DMS114 treated with DMSO at 0.1 percent for 48 hours (cell line): ENCODE measurements around the gene HPX.
"Not testable (repeated sequence)": the region's sequence is repeated elsewhere in the genome, so short reads cannot be mapped to it uniquely, and the experiment has no call there.

Experiments
- DNase-seq: peaks from one replicate; lab custom pipeline; 2025; ENCODE audit not compliant: unreplicated experiment; lab: John Stamatoyannopoulos, UW

The HPX gene

DNA sequence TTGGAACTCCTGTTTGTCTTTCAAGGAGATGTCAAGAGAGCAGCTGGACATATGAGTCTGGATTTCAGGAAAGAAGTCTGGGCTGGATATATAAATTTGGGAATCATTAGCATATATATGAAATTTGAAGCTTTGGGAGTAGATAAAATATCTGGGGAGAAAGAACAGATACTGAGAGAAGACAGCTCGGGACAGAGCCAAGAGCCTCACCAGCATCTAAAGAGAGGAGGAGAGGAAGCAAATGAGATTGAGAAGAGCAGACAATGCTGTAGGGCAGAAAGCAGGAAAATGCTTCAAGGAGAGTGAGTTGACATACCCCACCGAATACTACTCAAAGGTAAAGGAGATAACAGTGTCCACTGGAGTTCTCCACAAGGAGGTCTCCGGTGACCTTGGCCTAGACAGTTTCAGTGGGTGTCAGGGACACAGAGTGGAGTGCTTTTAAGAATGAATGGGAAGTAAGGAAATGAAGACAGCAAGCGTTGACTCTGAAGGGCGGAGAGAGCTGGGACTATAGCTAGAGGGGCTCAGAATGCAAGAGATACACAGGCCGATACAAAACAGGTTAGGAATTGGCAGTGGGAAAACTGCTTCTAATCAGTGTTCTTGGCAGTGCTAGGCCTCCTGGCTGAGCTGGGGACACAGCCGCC is 22.8 kb downstream of the HPX start:
- no peak for DNase-seq

DNA sequence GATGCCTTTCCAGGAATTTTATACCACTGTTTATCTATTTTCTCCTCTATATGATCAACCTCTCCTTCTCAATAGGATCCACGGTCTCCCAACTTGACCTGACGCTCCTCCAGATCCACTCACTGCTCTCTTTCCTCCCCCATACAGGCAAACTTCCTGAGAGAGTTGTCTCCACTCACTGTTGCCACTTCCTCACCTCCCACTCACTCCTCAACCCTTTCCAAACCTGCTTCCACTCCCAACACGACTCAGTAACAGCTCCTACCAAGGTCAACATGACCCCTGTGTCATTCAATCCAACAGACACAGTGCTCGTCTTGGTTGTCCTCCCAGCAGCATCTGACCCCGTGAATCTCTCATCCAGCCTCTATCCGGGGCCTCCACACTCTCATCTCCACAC is 25.0 kb downstream of the HPX start:
- DNase-seq, result no peak

DNA sequence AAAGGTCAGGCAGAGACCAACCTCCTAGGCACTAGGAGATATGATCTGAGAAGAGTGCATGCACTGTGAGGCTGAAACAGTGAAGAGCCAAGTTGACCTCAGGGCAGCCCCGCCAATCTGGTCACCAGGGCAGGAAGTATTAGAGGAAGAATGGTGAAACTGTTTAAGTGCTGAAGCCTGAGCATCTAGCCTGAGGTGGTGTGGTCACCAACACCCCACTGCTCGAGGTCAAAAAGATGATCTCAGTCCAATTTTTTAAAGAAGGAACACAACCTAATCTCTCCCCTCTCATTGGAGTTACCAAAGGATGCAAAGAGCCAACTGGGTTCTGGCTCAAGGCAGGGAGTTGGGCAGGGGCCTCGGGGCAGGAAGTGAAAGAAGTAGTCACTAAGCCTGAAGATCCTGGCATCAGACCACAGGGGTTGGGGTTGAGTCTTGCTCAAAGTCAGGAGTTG is 25.9 kb downstream of the HPX start:
- DNase-seq, result no peak

DNA sequence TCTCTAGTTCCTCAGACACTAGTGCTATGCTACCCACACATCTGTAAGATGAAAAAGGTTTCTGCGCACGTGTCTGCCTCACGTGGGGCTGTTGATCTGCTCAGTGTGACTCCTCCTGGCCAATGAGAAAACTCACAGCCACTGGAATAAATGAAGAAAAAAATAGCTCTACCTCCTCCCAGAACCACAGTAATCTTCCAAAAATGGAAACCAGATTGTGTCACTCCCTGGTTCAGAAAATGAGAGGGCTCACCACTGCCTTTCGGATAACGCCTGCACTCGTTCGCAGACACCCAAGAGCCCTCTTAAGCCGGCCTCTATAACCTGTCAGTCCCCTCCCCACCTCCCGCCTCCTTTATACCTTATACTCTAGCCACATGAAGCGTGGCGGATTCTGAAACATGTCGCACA is 27.0 kb downstream of the HPX start:
- DNase-seq, result no peak

DNA sequence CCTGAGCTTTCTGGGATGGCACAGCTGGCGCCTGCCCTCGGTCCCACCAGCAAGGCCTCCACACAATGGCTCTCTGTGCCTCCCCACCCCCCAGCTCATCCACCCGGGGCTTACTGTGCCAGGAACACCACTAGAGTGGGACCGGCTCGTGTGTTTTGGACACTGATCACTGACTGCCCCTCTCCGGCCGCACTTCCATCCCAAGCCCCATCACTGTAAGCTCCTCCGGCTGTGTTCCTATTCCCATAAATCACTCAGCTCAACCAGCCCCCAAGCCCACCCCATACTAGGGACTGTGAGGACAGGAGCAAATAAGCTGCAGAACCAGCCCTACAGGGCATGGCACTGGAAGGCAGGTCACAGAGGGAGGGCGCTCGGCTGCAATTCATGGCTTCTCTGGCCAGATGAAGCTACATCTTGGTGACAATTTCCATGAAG is 29.2 kb downstream of the HPX start:
- no peak for DNase-seq

DNA sequence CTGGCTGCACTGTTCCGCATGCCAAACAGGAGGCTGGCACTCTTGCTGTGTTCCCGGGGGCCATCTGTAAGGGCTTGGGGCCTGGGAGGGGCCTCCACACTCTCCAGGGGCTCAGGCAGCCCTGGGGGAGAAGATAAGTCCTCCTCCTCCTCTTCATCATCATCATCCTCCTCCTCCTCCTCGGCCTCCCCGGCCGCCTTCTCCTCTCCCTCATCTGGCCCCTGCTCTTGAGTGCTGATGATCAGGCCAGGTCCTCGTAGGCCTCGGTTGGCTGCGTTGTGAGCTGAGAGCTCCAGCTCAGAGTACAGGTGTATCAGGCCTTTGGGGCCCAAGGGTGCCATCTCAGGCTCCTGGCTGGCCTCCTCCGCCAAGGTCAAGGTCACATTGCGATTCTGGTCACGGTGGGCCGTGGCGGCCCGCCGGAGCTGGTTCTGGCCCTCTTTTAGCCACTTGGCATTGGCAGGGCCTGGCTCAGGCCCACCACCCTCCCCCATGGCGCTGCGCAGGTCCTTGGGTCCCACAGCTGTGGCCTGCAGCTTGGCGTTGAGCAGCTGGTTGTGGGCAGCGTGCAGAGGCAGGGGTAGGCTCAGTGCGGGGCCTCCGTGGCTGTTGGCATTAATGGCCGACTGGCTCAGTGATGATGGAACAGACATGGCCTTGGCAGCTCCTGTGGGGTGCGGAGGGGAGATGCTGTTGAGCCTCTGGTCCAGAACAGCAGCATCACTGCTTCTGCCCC is 29.9 kb downstream of the HPX start:
- no peak for DNase-seq

DNA sequence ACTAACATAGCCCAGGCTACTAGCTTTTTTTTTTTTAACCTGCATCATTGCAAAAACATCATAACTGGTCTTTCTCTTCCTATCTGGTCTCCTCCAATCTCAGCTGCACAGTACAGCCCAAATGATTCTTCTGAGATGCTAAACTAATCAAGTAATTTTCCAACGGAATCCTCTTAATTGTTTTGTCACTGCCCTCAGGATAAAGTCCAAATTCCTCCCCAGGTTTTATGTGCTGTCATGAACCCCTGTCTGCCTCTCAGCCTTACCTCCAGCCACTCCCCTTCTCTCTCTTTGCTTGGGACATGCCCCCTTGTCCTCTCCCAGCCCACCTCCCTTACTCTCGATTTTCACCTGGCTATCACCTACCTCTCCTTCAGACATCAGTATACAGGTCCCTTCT is 34.4 kb downstream of the HPX start:
- DNase-seq, result no peak

DNA sequence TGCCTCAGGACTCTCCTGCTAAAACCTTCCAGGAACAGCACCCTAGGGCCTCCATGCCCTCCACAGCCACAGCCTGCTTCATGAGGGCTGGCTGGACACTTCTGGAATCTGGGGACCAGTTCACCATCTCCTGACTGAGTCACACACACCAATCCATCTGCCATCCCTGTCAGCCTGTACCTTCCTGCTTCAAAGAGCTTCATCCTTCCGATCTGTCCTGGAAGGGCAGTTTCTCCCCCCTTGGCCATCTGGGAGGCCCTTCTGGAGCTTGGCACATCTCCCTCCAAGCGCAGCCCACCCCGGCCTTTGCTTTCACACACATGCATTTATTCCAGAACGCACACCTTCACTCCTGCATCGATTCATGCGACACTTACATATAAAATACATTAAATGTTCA is 34.9 kb downstream of the HPX start:
- no peak for DNase-seq

DNA sequence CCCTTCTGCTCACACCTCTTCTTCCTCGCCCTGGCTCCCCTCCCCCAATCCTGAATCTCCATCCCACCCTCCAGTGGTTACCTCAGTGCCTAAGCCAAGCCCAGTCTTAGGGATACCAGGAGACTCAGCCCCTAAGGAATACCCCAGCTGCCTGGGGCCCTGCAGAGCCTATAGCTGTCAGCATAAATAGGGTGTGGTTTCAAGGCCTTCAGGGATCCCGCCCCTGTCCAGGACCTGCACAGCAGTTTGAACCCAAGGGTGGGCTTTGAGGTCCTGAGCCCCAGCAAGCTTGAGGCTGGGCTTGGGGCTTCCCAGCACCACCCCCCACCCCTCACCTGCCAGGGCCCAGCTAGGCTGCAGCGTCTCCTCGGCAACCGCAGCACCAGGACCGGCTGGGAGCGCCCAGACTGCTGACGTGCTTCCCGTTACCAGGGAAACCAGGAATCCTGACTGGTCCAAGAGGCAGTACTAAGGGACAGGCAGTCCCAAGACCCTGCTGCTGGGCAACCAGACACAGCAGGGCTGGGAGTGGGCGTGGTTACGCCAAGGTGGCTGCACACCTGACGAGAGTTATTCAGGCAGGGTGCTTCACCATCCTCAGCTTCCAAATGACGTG is 35.6 kb downstream of the HPX start:
- DNase-seq, result no peak

DNA sequence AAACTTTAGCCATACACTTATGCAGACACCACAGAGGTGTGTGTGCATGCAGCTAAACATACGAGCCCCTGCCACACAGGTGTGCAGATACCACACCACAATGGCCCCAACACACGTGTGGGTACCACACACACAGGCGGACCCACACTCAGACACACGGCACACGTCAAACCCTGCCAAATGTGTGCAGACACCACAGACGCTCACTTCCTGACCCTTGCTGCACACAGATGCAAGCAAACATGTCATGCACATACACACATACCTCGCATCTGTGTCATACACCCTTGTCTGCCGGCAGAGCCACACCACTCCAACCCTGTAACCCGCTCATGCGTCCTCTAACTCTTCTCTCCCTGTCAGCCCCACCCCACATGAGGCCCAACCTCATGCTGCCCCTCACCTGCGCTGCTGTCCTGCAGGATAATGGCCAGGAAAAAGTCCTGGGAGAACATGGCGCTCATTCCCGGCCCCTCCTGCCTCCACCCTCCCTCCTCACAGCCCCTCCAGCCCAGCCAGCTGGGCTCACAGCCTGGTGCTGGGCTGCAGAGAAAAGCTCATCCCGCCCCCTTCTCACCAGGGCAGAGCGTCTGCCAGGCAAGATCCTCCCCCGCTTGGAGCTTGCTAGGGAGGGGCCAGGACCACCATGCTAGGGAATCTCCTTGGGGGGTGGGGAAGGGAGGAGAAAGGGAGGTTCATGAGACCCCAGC is 36.3 kb downstream of the HPX start:
- no peak for DNase-seq

DNA sequence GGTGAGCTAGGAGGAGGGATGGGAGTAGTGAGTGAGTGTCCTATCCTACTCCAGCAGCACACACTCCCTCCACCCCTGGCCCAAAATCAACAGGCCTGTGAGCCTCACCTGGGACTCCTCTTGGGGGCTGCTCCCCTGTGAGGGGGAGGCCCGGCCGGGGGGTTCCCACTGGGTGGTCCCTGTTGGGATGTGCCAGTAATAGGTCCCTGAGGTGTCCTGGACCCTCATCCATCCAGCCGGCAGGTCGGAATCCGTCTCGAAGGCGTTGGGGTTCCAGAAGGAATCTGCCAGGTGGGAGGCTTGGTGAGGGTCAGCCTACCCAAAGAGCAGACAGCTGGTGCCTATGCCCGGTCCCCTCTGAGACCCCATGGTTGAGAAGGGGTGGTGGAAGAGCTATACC is 37.2 kb downstream of the HPX start:
- no peak for DNase-seq

DNA sequence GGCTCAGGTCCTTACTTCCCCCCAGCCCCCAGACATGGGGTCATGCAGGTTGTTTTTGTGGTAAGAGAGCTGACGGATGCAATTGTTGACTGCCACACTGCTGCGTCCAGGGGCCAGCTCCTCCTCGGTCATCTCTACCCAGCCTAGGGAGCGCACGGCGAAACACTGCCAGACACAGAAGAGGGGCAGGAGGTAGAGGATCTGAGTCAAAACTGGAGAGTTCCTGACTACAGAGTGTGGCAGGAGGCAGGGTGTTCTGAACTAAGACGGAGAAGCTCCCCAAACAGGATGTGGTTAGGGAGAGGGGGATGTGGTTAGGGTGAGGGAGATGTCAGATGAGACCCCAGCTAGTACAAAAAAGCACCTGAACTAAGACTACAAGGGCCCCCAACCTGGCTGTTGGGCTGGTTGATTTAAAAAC is 38.2 kb downstream of the HPX start:
- no peak for DNase-seq

DNA sequence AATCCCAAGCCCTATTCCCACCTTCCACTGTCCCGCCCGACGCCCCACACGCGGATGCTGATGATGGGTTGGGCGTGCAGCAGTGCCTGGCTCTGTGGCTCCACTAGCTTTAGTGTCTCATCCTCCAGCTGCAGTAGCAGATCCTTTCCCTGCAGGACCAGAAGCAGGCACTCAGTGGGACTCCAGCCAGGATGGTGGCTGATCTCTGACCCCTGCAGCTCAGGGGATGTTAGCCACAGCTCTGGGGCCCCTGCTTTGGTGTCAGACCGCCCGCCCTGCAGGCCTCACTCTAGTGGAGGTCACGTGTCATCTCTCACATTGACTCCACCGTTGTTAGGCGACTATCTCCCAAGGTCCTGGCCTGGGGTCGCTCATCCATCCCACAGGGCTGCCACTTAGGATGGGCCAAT is 38.7 kb downstream of the HPX start:
- no peak for DNase-seq

DNA sequence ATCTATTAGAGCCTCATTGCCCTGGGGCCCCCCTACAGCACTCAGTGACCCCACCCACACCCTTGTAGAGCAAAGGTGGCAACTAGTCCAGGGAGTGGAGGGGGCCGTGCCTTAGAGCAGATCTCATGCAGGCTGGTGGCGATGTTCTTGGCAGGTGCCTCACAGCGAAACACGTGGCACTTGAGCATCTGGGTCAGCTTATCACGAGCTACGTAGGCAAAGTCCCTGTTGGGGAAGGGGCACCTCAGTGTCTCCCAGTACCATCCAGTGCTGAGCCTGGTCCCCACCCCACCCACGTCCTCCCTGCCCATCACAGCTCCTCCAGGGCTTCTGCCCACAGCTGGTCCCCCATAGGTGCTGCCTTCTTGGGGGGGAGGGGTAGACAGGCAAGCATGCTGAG is 39.3 kb downstream of the HPX start:
- DNase-seq, result no peak

DNA sequence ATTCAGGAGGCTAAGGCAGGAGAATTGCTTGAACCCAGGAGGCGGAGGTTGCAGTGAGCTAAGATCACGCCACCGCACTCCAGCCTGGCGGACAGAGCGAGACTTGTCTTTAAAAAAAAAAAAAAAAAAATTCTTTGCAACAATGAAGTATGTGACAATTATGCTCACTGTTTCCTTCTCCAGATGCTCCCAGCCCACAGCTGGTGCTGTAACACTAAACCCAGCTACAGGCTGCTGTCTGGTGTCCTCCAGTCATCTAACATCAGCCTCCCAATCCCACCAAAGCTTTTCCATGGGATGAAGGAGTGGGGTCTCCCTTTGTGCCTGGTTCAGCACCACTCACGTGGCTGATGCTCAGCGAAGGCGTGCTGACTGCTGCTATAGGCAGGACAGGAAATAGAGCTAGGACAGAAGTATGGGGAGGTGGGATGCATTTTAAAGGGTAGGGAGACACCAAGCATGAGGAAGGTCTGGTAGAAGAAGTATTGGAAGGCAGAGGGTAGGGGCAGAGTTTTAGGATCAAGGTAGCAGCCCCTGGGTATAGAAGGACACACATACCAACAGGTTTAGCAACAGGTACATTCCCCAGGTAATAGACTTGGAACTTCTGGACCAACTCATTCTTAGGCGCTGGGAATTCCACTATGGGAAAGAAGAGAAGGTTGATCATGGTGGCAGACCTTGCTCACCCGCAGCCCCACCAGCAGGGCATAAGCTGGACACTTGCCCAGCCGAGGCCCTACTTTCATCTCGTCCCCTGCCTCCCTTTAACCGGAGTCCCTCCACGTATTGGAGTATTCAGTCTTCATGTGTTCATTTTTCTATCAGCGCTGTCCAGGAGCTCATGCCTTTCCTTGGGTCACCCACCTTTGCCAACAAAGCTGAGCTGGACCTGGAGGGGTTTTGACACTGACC is 40.1 kb downstream of the HPX start:
- no peak for DNase-seq

DNA sequence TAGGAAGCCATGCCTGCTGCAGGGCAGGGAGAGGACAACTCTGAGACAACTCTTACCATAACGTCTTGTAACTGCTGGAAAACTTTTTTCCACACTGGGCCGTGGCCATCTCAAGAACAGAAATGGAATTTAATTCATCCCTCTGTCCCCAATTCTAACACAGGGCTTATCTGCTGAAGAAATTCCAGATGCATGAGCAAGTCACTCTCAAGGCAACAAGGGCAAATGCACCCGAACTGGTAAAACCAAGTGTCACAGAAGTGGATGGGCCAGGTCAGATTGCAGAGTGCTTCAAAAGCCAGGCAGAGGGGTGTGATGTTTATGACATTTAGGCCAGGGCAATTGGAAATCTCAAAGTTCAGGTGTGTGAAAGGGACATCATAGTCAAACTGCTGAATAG is 43.2 kb downstream of the HPX start:
- no peak for DNase-seq

DNA sequence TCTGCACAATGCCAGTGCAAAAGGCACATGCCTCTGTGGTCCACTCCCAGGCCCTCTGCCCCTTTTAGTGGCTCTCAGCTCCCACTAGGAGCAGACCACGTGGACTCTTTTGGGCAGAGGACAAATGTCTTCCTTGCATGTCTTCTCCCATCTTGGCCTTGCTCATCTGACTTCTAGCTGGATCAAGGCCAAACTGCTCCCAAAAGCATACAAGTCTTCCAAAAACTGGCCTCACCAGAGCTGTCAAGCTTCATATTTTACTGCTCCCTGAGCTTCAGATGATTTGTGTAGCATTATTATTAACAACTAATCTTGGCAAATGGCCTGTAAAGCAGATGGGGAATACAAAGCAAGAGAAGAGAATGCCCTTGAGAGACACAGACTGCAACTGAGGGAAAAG is 43.6 kb downstream of the HPX start:
- no peak for DNase-seq

DNA sequence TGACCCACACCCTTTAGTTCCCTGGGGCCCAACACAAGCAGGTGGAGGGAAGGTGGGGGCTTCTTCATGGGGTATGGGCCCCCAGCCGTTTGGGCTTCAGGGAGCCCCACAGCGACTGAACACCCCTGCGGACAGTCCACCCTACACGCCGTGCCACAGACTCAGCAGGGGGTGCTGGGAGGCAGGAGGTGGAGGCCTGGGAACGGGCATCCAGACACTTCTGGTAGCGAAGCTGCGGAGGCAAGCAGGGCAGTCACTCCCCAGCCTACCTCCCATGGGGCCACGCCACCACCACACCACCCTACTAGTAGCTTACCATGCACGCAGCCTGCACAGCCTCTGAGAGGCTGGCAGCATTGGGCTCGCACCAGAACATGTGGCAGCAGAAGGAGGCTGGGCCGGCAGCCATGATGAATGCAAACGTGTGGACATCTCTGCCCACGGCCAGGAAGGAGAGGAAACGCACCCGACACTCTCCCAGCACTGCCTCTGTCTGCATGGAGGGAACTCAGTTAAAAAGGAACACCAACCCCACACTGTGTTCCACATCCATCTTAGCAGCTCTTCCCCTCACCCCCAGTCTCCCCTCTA is 45.2 kb downstream of the HPX start:
- no peak for DNase-seq

DNA sequence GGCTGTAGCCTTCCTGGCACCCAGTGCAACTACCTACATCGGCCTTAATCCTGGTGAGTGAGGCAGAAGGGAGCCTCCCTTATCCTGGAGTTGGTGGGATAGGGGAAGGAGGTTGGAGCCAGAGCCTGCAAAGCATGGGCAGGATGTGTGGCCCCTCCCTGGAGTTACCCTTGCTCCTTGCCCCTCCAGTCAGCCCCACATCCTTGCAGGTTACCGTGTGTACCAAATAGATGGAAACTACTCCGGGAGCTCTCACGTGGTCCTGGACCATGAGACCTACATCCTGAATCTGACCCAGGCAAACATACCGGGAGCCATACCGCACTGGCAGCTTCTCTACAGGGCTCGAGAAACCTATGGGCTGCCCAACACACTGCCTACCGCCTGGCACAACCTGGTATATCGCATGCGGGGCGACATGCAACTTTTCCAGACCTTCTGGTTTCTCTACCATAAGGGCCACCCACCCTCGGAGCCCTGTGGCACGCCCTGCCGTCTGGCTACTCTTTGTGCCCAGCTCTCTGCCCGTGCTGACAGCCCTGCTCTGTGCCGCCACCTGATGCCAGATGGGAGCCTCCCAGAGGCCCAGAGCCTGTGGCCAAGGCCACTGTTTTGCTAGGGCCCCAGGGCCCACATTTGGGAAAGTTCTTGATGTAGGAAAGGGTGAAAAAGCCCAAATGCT is 46.7 kb downstream of the HPX start:
- DNase-seq, result no peak

DNA sequence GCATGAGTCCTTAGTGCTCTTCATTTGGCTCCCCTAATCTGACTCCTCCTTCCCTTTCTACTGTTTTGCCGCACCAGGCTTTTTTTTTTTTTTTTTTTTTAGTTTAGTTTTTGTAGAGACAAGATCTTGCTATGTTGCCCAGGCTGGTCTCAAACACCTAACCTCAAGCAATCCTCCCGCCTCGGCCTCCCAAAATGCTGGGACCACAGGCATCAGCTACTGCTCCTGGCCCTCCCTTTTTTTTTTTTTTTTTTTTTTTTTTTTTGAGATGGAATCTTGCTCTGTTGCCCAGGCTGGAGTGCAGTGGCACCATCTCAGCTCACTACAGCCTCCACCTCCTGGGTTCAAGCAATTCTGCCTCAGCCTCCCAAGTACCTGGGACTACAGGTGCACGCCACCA is 48.5 kb downstream of the HPX start:
- not testable (repeated sequence) for DNase-seq
